Smooth muscle cell (in vitro differentiated cells): ENCODE data around the gene ZBTB22. TPM values are rescaled to one million over a fixed set of nuclear protein-coding genes. Genes with fewer than 3 reads are reported as not detected.

ENCODE experiments used
- DNase-seq: peaks from one replicate; lab custom pipeline; 2025; ENCODE audit not compliant: unreplicated experiment; lab: John Stamatoyannopoulos, UW
- H2AFZ ChIP-seq: fragments of 200-600 bp; sonication (generic); 2 replicates; pipeline ENCODE4 v1.6.0; 2016; ENCODE audit warnings: antibody characterized with exemption, low read depth, mild to moderate bottlenecking
- H3F3A ChIP-seq: fragments of 200-600 bp; sonication (generic); 2 replicates; pipeline ENCODE4 v1.6.0; 2017; ENCODE audit warnings: antibody characterized with exemption, low read depth
- H3K27ac ChIP-seq: fragments of 200-600 bp; sonication (generic); 2 replicates; pipeline ENCODE4 v1.5.1; 2016; ENCODE audit warnings: low read depth, mild to moderate bottlenecking
- H3K27me3 ChIP-seq: fragments of 200-600 bp; sonication (generic); 2 replicates; pipeline ENCODE4 v1.6.1; 2016; ENCODE audit warnings: low read depth, mild to moderate bottlenecking
- H3K36me3 ChIP-seq: fragments of 200-600 bp; sonication (generic); 2 replicates; pipeline ENCODE4 v1.5.1; 2016; ENCODE audit warnings: low read depth
- H3K4me1 ChIP-seq: fragments of 200-600 bp; sonication (generic); 2 replicates; pipeline ENCODE4 v1.5.1; 2016; ENCODE audit warnings: low read depth
- H3K4me2 ChIP-seq: fragments of 200-600 bp; sonication (generic); 2 replicates; pipeline ENCODE4 v1.6.0; 2016; ENCODE audit warnings: mild to moderate bottlenecking
- H3K4me3 ChIP-seq: fragments of 200-600 bp; sonication (generic); 2 replicates; pipeline ENCODE4 v1.5.1; 2016; ENCODE audit warnings: mild to moderate bottlenecking
- H3K79me2 ChIP-seq: fragments of 200-600 bp; sonication (generic); 2 replicates; pipeline ENCODE4 v1.6.0; 2016; ENCODE audit warnings: low read depth, mild to moderate bottlenecking
- H3K9ac ChIP-seq: fragments of 200-600 bp; sonication (generic); 2 replicates; pipeline ENCODE4 v1.6.0; 2016; ENCODE audit warnings: low read depth
- H3K9me3 ChIP-seq: fragments of 200-600 bp; sonication (generic); replicated peaks from 2 replicates; pipeline ENCODE4 v1.5.1; 2016; ENCODE audit warnings: low read depth
- H4K20me1 ChIP-seq: fragments of 200-600 bp; sonication (generic); 2 replicates; pipeline ENCODE4 v1.6.0; 2016; ENCODE audit warnings: low read depth
- CTCF ChIP-seq: fragments of 200-600 bp; sonication (generic); IDR thresholded peaks from 2 replicates; pipeline ENCODE4 v1.5.1; 2017; ENCODE audit warnings: borderline replicate concordance, mild to moderate bottlenecking, antibody characterized with exemption; ENCODE audit not compliant: insufficient read depth, poor library complexity, severe bottlenecking
- WGBS: methylation state at CpG from one replicate; pipeline ENCODE4 v1.1.7; 2016; ENCODE audit warnings: low lambda C conversion rate; 5-methylcytosine and 5-hydroxymethylcytosine counted together
- polyA plus RNA-seq: library from polyadenylated mRNA; unstranded; fragments of >200 nt; fragmentation: Nextera tagmentation; extraction: Ambion mirVana; gene quantifications from 2 replicates; pipeline ENCODE4 v1.2.1, GENCODE V29; 2016
- total RNA-seq: library from RNA; depleted of rRNA; stranded (reverse); fragments of >200 nt; gene quantifications from 2 replicates; pipeline ENCODE4 v1.2.3, GENCODE V29; 2014

ZBTB22 gene
- total and polyA plus RNA-seq, 2 experiments from 2014 or later, result 9.6 to 22.9 TPM

- Histone ChIP-seq H3K4me2 (peak overlapping the region; percentile 96), H3K79me2 (peaks cover 26% of the 10 kb centered on the region), H3K4me1 (peaks cover 36% of the 10 kb centered on the region), H3F3A (peaks cover 45% of the 10 kb centered on the region), H3K9ac (peak overlapping the region; percentile 86), H3K9me3 (no peaks in the 10 kb centered on the region), H4K20me1 (peaks cover 4% of the 10 kb centered on the region), H3K27me3 (no peaks in the 10 kb centered on the region), H3K36me3 (no peaks in the 10 kb centered on the region), H3K27ac (peak overlapping the region; percentile 97), H3K4me3 (no peak overlapping the region), H2AFZ (no peak overlapping the region)
- 70% methylated on average over 32 of the region's 32 CpGs for WGBS
- TF ChIP-seq CTCF, result no peak
- DNase-seq, result no peak
Measured at GRCh38 chr6:33320315-33321181, 3.0 kb upstream of the ZBTB22 start.

- 93% methylated on average over 3 of the region's 3 CpGs for WGBS
- Histone ChIP-seq H3F3A (peaks cover 45% of the 10 kb centered on the region), H3K27ac (peak overlapping the region; percentile 97), H4K20me1 (peaks cover 4% of the 10 kb centered on the region), H2AFZ (no peak overlapping the region), H3K4me1 (peaks cover 36% of the 10 kb centered on the region), H3K9ac (peak overlapping the region; percentile 86), H3K4me2 (peak overlapping the region; percentile 96), H3K4me3 (no peak overlapping the region), H3K36me3 (no peaks in the 10 kb centered on the region), H3K27me3 (no peaks in the 10 kb centered on the region), H3K9me3 (no peaks in the 10 kb centered on the region), H3K79me2 (peaks cover 26% of the 10 kb centered on the region)
- no peak for DNase-seq
- no peak for TF ChIP-seq CTCF
Measured at GRCh38 chr6:33319939-33320314, 2.4 kb upstream of the ZBTB22 start.

GRCh38 chr6:33318426-33319073 is 1.0 kb upstream of the ZBTB22 start:
- Histone ChIP-seq H3K9ac (peak overlapping the region; percentile 51), H3K4me3 (peak overlapping the region; percentile 93), H3K4me2 (peak overlapping the region; percentile 96), H3K4me1 (peaks cover 37% of the 10 kb centered on the region), H3K79me2 (peaks cover 26% of the 10 kb centered on the region), H3K36me3 (no peaks in the 10 kb centered on the region), H3F3A (peaks cover 41% of the 10 kb centered on the region), H3K9me3 (no peaks in the 10 kb centered on the region), H3K27me3 (no peaks in the 10 kb centered on the region), H2AFZ (no peak overlapping the region), H4K20me1 (peaks cover 4% of the 10 kb centered on the region), H3K27ac (peak overlapping the region; percentile 97)
- no peak for TF ChIP-seq CTCF
- DNase-seq, result no peak
- 66% methylated on average over 8 of the region's 8 CpGs for WGBS
